Inferior parietal cortex (tissue), 1 donor: Measurements from ENCODE around the gene ARMC8.

Experiments
- DNase-seq: peaks from one replicate; pipeline ENCODE4 v3.0.0-alpha.2; 2016; ENCODE audit errors: extremely low spot score

Gene ARMC8

GRCh38 chr3:138303474-138303873 lies 116.4 kb downstream of the ARMC8 start:
- peak; percentile 58 for DNase-seq

DNA sequence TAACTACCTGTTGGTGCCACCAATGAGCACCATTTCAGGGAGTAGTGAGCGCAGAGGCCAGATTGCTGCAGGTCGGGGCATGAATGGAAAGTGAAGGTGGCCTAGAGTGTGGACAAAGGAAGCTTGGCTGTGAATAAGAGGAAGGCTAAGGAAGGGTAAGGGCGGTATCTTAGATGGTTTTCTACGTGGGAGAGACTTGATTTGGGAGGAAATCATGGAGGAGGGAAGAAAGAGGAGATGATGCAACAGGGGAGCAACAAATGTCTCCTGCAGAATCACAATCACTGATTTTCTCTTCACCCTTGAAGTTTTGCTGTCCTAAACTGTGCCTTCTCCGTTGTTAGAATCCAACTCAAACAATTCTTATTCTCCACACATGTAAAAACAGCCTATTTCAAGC lies 120.8 kb downstream of the ARMC8 start:
- no peak for DNase-seq

DNA sequence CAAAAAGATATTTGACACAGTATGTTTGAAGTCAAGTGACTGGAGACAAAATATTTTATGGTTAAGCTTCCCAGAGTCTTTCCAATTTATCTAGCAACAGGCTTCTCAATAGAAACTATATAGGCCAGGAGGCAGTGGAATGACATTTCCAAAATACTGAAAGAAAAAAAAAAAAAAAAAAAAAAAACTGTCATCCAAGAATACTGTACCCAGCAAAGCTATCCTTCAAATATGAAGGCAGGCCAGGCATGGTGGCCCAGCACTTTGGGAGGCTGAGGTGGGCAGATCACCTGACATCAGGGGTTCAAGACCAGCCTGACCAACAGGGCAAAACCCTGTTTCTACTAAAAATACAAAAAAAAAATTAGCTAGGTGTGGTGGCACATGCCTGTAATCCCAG lies 121.7 kb downstream of the ARMC8 start:
- DNase-seq: no peak

DNA sequence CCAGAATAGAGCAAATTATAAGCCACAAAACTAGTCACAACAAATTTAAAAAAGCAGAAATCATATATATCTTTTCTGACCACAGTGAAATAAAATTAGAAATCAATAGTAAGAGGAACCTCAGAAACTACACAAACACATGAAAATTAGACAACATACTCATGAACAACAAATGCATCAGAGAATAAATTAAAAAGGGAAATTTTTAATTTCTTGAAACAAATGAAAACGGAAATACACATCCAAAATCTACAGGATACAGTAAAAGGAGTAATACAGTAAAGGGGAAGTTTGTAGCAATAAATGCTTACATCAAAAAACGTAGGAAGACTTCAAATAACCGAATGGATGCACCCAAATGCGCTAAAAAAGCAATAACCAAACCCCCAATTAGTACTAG lies 123.4 kb downstream of the ARMC8 start:
- no peak for DNase-seq

DNA sequence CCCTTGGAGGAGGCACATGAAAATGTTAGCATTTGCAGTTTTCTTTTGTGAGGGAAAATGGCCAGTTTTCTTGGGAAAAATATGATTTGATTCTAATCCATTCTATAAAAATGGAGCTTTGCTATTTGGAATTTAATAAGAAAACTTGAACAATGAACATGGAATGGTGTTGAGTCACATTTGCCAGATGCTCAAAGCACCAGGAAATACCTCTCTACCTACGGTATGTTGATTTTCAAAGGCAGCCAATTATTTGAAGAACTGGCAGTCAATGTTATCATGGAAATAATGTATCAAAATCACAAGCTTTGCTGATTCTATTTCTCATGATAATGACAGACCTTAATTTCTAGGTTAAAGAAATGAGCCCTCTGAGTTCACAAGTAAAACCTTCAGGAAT lies 127.7 kb downstream of the ARMC8 start:
- no peak for DNase-seq

DNA sequence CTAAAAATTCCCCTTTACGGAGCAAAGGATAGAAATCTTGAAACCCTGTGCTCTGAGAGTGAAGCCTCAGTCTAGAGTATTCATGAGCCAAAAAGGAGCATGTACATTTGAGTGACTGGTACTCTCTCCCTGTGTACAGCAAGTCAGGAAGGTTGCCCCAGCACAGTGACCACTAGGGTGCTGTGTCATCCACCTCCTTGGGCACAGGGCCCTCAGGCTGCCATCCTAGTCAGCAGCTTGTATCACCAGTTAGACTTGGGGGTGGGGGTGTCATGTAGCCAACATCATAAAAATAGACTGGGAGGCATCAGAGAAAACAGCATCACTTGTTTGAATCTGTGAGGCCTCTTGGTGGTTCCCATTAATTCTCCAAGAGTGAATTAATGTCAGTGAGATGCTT lies 130.6 kb downstream of the ARMC8 start:
- DNase-seq: no peak

- no peak for DNase-seq
These were observed 136.9 kb downstream of the ARMC8 start for GRCh38 chr3:138323971-138324370.

- no peak for DNase-seq
These were observed 138.9 kb downstream of the ARMC8 start for GRCh38 chr3:138325990-138326389.

GRCh38 chr3:138326866-138327595 lies 139.9 kb downstream of the ARMC8 start:
- no peak for DNase-seq

DNA sequence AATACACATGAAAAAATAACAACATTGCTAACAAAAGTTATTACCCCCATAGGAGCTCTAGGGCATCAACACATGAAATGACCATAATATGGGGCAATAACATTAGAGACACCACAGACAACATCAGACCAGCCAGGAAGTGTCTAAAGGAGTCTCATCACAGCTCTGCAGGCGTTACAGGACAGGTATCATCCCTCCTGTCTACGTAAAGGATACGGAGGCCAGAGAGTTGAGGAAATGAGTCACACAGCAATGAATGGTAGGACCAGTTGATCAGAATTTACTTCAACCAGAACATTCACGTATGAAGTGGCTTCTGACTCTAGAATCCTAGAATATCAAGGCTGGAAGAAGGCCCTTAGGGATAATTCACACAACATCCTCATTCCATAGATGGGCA lies 140.7 kb downstream of the ARMC8 start:
- DNase-seq: no peak

DNA sequence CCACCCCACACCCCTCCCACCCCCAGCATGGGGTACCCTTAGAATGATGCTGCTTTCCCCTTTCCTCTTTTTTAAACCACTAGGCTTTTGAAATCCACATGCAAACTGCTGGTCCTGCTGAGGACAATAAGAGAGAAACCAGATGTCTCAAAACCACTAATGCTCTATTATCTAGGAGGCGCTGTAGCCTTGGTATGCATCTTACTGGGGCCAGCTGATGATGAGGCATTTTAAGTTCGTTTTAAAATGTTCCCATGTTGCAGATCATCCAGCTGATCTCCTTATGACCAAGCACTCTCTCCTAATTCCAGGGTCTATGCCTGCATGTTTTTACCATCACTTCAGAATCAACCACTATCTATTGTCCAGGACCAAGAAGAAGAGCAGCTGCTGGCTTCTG lies 141.2 kb downstream of the ARMC8 start:
- peak; percentile 30 for DNase-seq

DNA sequence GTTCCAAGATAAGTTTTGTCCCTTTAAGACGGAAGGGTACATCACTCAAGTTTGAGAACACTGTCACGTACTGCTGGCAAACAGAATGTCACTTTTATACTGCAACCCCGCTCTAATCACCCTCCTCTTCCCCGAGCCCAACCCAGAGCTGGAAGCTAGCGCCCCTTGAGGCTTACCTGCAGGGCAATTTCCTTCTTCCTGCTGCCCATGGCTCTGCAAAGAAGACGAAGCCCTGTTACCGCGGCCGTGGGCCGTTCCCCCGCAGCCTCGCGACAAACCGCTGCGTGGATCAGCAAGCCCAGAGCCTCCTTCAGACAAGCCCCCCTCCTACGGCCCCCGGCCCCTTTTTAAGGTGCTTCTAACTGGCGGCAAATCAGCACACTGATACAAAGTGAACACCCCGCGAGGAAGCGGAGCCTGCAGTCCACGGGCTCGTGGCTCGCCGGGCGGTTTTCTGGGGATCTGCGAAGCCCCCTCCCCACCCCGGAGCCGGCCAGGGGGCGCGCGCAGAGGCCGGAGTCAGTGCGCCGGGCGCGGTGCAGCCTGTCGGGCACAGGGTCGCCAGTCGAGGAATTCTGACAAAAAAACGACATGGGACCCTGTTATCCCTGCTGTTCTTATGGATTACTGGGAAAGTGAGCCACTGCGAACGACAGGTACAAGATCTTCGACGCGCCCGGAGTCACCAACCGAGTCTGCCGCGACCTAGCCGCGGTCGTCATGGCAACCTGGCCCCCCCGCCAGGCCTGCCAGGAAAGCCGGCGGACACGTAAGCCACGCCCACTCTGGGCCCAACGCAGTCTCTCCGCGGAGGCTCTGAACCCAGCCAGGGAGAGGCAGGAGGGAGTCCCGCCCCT lies 142.3 kb downstream of the ARMC8 start, which contains the start of gene NME9:
Gene NME9, minus strand, starts transcription at position 725 of the 857 bp plus-strand sequence. Its CDS starts 516 bp downstream, at position 209.
- DNase-seq: peak; percentile 80

DNA sequence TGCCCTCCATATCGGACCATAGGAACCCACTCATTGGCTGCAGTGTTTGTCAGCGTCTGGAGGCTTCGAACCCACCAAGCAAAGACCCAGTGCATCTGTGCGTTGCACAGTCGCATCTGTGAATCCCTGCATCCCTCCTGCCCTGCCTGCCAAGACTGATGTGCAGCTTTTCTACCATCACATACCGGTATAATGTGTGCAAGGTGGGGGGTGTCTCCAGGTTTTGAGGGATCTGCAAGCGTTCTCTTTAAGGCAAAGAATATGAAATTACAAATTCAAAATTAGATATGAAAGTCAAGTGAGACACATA lies 142.8 kb downstream of the ARMC8 start:
- DNase-seq: no peak

DNA sequence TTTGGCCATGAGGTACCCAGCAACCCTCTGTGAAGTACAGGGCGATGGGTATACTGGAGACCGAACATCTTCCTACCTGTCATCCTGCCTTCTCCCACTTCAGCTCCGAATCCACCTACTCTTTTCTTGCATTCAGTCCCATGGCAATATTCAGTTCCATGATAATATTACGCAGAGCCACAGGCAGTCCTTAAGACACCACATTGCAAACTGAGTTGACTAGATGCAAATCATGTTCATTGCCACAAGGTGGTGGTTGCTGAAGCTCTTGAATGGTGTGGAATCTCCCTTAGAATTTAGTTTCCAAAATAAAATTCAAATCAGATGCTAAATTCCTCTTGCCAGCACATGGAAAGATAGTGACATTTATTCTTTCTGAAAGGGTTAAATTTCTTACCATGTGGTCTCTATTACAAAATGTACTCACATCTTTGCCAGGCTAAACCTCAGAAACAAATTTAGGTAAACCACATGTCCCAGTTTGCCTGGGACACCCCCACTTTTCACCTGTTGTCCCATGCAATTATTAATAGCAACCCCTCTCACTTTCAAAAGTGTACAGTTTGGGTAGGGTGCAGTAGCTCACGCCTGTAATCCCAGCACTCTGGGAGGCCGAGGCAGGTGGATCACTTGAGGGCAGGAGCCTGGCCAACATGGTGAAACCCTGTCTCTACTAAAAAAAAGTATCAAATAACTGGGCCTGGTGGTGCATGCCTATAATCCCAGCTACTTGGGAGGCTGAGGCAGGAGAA lies 144.2 kb downstream of the ARMC8 start:
- peak; percentile 47 for DNase-seq

GRCh38 chr3:138332472-138333073 lies 145.5 kb downstream of the ARMC8 start:
- DNase-seq: peak; percentile 75

DNA sequence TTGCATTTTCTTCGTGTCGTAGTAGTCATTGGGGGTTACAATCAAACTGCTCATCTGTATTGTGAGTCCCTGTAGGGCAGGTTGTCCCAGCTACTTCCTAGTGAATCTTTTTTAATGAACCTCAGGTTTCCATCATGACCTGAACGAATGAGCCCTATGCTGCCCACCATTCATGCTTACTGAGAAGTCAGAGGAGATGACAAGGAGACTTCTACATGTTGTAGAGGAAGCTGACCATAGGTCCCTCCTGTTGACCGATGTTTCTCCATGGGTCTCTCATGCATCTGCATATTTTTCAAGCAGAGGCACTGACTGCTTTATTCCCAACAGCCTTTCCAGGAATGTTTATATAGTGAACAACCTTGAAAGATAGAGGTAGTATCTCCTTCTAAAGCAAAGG lies 147.5 kb downstream of the ARMC8 start:
- no peak for DNase-seq

GRCh38 chr3:138336454-138336999 lies 149.4 kb downstream of the ARMC8 start:
- no peak for DNase-seq

- no peak for DNase-seq
These were observed 151.1 kb downstream of the ARMC8 start for GRCh38 chr3:138338244-138338643.

- no peak for DNase-seq
These were observed 151.7 kb downstream of the ARMC8 start for GRCh38 chr3:138338811-138339210.

GRCh38 chr3:138340511-138340910 lies 153.4 kb downstream of the ARMC8 start:
- DNase-seq: no peak

DNA sequence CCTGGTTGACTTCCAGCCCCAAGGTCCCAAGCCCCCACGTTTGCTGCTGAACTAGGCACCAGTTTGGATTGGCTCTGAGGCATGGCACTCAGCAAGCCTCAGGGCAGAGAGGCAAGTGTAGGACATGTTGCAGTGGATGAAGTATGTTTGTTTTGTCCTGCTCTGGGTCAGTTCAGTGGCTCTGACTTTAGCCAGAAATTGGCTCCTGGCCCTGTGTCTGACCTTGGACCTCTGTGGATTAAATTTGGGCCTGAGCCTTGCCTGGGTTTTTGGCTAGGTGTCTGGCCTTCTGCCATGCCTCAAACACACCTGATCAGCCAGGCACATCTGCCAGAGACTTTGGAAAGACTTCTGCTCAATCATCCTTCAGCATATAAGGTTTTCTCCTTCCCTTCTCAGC lies 157.7 kb downstream of the ARMC8 start:
- no peak for DNase-seq
